Activated gamma-delta T cell treated with anti-CD3 and anti-CD28 coated beads, Interleukin-2, amount 50 U/mL, for 16 hours (primary cell): ENCODE data around the gene CYB5A.
"Not testable (repeated sequence)": the region's sequence is repeated elsewhere in the genome, so short reads cannot be mapped to it uniquely, and the experiment has no call there.

ENCODE experiments used
- DNase-seq: peaks from one replicate; pipeline ENCODE4 v3.0.0-alpha.2; 2020; ENCODE audit warnings: low read depth

Gene CYB5A

DNA sequence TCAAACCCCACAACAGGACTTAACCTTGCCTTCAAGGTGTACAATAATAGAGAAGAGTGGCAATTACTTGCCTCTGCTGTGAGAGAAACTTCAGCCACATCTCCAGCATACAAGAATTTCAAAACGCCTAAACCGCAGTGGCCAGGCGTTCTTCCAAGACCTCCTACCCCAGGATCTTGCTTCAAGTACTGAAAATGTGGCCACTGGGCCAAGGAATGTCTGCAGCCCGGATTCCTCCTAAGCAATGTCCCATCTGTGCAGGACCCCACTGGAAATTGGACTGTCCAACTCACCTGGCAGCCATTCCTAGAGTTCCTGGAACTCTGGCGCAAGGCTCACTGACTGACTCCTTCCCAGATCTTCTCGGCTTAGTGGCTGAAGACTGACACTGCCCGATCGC is 2.8 kb upstream of the CYB5A start:
- no peak for DNase-seq

DNA sequence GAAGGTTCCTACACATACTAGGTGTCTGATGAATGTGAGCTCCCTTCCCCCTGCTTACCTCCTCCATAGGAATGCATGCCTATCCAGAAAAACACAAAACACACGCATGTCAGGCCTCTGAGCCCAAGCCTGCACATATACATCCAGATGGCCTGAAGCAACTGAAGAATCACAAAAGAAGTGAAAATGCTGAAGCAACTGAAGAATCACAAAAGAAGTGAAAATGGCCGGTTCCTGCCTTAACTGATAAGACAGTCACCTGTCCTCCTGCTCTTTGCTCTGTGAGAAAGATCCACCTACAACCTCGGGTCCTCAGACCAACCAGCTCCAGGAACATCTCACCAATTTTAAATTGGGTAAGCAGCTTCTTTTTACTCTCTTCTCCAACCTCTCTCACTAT is 1.2 kb upstream of the CYB5A start:
- not testable (repeated sequence) for DNase-seq

DNA sequence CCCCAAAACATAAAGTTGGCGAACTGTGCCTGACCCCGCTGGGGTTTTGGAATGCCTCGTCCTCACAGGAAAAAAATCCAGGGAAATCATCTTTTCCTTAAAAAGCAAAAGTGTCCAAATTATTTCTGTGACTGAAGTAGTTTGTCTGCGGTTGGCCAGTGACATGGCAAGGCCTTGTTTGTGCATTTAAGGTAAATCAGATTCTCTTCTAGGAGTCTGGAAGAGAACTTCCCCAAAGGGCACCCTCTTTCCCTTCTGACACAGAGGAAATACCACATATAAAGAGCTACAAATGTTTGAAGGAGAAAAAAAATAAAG is 737 bp upstream of the CYB5A start:
- DNase-seq = no peak

DNA sequence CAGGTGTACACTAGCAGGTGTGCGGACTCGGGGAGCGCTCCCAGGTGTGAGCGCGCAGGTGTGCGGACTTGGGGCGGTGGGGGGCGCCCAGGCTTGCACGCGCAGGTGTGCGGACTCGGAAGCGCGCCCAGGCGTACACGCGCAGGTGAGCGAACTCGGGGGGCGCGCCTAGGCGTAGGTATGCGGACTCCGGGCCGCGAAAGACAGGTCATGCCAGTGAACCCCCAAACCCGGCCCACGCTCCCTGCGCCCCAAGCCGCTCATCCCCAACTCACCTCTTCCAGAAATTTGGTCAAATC is 342 bp downstream of the CYB5A start:
- no peak for DNase-seq

DNA sequence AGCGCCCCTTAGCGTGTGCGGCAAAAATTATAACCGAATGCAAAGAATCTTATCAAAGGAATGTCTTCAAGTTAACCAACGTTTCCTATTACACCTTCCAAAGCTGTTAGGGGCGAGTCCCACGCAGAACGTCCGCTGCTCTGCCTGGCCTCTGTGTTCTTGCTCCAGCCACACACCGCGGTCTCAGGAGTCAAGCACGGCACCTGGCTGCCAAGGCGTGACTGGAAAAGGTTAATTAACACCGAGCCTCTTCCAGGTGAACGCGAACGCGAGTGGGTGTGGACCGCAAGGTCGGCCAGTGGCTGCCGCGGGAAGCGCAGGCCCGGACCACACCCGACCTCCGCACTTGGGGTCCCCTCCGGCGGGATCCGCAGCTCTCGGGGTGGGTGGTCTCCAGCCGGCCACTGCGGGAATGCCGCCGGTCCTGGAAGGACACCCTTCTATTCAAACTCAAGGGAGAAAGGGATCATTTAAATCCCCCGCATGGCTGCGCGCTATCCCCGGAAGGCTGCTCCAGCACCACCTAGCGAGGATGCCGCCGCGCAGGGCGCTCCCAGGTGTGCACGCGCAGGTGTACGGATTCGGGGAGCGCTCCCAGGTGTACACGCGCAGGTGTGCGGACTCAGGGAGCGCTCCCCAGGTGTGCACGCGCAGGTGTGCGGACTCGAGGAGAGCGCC is 830 bp downstream of the CYB5A start:
- no peak for DNase-seq

DNA sequence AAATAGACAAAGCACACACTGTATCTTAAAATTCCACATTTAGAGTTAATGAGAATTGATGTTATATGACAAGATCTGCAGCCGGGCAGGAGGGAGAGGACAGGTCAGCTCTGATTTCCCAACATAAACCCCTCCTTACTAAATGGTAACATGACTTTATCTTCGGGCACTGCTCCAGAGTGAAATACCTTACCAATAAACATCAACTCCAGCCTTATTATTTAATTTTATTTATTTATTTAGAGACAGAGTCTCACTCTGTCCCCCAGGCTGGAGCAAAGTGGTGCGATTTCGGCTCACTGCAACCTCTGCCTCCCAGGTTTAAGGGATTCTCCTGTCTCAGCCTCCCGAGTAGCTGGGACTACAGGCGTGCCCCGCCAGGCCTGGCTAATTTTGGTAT is 1.7 kb downstream of the CYB5A start:
- DNase-seq = no peak

DNA sequence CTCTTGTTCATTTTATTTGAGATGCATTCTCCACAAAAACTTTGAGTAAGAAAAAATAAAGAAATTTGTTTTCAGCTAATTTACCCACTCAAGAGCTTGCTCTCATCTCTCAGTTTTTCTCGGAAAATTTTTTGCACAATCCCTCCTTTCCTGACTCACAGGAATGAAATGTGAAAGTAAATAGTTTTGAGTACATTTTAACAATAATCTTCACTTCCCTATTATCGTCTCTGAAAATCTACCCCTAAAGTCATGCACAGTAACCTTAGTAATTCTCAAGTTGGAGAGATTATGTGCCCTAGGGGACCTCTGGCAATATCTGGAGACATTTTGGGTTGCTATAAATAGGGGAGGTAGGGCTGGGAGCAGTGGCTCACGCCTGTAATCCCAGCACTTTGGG is 2.6 kb downstream of the CYB5A start:
- DNase-seq = no peak

DNA sequence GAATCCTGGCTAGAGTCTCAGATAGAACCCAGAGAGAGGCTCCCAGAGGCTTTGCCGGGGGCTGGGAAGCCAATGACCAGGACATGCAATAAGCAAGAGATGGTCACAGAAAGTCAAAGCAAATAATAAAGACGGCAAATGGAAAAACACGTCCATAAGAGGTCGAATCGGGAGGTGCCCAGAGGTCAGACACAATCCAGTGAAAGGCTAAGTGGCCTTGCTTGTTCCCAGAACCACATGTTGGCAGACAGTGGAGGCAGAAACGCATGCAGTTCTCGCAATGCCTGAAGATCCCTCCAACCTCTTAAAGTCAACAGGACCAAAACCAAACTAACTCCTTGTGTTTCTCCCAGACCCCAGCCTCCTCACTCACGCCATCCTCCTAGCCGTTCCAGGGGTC is 3.0 kb downstream of the CYB5A start:
- DNase-seq = no peak

DNA sequence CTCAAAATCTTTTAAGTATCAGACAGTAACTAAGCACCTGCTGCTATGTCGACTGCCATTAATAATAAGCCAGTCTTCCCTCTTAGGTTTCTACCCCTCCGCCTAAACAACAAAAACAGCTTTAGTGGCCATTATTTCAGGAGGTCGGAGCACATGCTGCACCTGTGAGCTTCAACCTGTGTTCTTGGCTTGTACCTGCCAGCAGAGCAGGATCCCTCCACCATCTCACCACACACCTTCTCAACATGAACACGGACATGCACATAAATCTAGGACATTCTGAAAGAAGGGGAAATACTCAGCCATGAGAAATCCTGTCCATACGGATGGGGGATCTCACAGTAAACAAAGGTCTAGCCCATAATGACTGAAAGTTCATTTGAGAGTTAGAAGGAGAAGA is 3.7 kb downstream of the CYB5A start:
- DNase-seq = no peak

DNA sequence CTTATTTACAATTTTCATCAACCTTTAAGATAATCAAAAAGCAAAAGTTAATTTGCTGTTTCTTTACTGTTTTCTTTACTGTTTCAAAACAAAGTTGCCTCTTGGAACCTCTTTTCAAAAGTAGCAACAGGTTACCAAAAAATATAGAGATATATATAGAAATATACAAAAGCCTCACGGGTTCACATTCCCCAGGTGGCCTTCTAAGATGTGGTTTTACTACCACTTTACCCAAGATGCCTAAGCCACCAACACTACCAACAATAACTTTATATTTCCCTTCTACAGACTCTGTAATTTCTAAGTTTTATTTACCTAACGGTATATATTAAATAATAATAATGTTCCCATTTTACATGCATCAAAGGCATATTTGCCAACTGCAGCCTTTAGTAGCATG is 4.9 kb downstream of the CYB5A start:
- DNase-seq = no peak

DNA sequence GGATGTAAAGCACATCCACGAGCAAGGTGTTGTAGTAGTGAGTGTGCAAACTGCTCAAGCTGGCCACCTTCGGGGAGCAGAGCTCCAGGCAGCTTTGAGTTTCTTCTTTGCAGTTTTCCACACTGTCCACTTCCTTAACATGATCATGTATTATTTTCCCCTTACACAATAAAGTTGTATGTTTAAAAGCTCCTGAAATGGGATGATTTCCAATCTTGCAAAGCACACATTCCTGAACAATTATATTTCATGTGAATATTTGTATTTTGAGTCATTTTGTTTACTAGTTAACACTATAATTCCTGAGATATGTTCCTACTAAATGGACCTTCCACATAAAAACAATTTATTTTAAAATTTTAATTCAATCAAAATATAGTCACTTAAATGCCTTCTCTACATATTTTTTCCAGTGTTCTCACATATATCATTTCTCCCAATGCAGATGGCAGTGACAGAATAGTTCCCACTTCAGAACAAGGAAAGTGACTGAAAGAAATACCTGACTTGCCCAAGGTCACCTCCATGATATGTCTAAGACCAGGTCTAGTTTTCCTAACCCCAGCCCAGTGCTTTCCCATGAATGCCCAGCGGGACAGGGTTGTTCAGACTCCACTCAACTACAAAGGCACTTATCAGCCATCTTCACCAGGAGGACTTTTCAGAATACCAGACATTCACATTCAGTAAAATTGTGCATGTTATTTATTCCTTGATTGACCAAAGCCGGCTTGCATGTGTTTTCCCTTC is 5.5 kb downstream of the CYB5A start:
- no peak for DNase-seq

DNA sequence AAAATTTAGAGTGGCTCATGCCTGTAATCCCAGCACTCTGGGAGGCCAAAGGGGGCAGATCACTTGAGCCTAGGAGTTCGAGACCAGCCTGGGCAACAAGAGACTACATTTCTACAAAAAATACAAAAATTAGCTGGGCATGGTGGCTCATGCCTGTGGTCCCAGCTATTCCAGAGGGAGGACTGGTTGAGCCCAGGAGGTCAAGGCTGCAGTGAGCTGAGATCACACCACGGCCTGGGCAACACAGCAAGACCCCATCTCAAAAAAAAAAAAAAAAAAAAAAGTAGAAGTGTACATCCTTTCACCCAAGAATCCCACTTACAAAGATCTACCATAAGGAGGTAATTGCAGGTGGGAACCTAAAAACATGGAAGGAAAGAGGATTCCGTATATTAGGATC is 6.2 kb downstream of the CYB5A start:
- not testable (repeated sequence) for DNase-seq

DNA sequence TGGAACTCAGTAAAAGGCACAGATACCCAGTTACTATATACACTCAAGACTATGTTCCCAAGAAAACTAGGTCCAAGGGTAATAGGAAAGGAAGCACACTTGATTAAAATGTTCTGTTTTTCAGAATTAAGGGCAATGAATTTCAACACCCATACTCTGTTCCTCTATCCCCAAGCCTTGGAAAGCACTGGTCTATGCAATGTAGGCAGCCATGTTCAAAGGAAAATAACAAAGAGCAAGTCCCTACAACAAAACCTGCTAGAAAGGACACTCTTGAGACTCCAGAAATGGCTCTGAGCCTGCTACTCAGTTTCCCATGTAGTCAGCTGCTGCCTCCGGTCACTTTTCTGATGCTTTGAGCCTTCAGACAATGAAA is 6.8 kb downstream of the CYB5A start:
- no peak for DNase-seq

DNA sequence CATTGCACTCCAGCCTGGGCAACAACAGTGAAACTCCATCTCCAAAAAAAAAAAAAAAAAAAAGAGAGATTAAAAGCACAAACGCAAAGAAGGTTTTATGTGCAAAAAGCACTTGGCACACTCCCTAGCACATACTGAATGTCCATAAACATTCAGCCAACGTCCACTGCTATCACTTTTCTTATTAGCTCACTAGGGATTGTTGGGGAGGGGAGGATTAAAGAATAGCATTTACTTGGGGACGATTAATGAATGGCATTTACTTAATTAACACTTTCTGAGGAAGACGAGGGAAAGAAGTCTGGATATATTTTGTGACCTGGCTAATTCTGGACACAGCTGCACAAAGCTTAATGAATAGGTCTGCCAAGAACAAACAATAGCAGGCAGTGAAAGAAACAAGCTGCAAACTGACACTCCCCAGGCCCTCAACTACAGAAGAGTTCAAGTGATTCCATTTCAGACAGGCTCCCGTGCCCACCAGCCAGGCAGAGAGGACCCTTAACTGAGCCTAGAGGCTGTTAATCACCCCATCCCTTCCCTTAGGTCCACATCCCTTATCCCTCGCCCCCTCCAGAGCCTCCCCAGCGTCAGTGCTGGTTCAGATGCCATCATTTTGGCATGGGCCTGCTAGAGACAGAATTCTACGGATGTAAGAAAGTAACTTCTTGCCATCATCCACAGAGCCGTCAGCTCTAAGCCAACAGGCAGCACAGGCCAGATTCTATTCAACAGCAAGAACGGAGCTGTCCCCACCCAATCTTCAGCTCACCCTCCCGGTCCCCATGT is 7.4 kb downstream of the CYB5A start:
- no peak for DNase-seq

DNA sequence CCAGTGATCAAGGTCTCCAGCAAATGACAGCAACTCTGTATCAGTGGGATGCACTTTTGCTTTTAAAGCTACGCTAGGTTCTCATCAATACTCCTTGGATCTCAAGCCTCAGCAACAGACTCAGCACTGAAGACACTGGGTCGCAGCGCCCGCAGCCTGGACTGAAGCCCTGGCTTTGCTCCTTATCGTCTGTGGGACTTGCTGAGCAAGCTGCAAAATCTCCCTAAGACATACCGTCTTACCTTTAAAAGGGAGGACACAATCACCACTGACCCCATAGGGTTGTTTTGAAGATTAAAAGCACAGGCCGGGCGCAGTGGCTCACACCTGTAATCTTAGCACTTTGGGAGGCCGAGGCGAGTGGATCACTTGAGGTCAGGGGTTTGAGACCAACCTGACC is 8.1 kb downstream of the CYB5A start:
- DNase-seq = no peak

DNA sequence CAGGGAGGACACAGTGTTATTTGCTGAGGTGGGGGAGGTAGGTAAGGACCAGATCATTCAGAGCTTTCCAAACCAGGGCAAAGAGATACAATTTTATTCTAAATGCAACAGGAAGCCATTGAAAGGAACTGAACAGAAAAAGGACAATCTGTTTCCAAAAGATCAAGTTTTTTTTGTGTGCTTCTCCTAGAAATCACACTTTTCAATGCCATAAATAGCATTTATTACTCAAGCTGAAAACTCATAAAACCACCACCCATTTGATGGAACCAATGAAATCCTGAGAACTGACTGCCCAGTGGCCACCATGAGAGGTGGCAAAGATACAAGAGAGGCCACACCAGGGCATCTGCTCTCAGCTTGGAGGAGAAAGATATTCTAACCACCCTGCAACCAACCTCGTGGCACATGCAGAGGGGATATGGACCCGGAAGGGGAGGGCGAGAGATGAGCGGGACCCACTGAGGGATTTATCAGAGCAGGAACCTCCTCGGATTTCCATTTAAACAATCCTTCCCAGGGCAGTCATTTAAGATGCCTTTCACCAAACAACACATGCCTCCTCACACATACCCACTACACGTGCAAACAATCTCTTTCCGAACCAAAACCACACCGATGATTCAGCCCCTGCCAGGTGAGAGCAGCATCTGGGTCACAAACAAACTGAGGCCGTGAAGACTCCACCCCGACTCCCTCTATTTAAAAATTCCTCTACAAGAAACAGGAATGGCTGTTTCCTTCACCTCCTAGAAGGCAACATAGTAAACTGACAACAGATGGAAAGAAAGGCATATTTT is 8.8 kb downstream of the CYB5A start:
- no peak for DNase-seq

DNA sequence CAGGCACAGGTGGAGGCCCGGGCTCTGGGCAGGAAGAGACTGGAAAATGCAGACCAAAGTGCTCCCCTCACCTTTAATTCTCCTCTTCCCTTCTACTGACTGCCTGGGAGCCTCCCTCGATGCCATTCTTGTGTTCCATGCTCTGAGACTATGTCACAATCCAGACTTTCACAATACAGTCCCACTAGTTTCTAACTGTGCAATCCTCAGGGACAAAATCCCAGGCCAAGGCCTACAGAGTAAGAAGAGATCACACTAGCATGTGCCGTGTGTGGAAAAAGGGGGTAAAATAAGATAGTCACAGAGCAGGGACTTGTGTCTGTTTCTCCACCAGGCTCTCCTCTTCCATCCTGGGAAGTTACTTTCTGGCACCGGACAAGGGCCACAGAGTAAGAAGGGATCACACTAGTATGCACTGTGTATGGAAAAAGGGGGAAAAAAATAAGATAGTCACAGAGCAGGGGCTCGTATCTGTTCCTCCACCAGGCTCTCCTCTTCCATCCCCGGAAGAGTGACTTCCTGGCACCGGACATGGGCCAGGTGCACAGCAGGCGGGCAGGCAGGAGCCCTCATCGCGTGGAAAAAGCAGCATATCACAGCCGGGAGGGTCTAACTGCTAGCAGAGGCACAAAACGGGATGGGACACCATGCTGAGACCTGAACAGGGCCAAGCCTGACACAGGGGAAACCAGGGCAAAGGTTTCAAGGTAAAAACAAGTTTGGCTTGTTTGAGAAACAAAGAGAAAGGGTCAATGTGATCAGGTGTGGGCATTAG is 9.6 kb downstream of the CYB5A start:
- no peak for DNase-seq

DNA sequence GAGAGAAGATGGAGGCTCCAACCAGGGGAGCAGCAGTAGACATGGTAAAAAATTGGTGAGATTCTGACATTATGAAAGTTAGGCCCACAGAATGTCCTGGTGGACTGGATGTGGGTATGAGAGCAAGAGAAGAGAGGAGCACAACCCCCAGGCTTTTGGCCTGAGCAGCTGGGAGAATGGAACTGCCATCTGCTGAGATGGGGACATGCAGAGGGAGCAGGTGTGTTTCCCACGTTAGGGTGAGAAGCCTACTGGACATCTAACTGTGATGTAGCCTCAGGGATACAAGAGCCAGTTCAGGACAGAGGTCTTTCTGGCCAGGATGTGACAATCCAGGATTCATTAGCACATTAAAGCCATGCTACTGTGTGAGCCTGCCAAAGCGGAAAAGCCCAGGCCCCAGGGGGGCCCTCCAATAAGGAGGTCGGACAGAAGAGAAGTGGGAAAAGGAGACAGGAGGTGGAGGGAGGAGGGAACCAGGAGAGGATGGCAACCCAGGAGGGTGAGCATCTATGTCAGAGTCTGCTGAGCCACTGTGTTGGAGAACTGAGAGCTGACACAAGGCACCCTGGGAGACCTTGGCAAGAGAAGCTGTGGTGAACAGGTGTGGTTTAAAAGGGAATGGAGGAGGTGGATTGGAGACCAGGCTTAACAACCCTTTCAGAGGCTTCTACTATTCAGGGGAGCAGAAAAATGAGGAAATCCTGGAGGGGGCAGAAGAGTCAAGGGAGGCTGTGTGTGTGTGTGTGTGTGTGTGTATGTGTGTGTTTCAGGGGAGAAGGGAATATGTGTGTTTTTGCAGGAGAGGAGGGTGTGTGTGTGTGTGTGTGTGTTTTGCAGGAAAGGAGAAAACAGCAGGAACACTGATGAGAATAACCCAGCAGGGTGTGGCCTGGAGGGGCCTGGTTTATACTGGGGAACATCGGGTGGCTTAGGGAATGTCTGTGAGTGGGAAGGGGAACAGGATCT is 10.5 kb downstream of the CYB5A start:
- DNase-seq = no peak

DNA sequence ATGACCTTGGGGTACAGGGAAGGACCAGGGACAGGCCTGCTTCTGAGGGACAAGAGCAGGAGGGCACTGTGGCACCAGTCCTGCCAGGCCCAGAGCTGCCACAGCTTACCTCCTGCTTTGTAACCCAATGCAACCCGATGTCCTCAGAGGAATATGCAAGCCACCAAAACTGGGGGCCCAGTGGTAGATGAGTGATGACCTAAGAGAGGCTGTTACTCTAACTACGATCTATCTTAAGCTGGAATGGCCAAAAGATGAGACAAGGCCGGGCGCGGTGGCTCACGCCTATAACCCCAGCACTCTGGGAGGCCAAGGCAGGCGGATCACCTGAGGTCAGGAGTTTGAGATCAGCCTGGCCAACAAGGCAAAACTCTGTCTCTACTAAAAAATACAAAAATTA is 12.8 kb downstream of the CYB5A start:
- no peak for DNase-seq

DNA sequence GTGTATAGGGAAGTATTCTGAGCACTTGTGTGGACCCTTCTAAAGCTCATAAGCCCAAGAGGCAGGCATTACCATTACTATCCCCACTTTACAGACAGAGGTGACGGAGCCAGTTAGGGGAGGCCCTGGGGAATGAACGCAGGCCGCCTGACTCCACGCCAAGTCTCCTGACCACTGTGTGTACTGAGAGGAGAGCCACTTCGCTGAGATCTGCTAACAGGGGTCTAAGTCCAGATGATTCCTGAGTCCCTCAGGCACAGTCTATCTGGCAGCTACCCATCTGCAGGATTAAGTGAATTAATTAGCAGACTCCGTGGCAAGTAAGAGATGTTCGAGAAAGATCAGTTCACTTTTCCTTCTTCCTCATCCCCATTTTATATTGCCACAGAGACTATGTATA is 13.7 kb downstream of the CYB5A start:
- DNase-seq = no peak

DNA sequence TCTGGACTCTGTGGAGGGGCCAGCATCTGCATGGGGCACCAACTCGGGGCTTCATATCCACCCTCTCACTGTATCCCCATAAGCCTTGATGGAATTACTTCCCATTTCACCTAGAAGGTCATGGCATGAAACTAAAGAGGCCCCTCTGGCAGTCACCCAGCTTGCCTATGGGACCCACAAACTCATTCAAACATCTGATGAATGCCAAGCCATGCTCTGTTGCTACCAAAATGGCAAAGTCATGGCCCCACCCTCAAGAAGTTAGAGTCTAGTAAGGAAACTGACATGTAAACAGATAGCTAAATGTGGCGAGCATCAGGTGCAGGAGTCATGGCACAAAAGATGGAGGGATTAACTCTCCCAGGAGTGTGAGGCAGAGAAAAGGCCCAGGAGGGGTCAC is 14.5 kb downstream of the CYB5A start:
- no peak for DNase-seq
